Fibroblast of lung (primary cell): ENCODE results near the gene ARL10. TPM values are rescaled to one million over a fixed set of nuclear protein-coding genes. Genes with fewer than 3 reads are reported as not detected.

Experiments
- DNase-seq, 2 donors: peaks; one replicate each; pipeline versions ENCODE4 v3.0.0 to v3.0.0-alpha.2; 2010; ENCODE audit warnings: low read depth in 2 of 2
- H2AFZ ChIP-seq: 2 replicates; pipeline ENCODE4 v1.5.1; 2012; ENCODE audit warnings: low read length, control low read depth, inconsistent platforms
- H3K27ac ChIP-seq: 2 replicates; pipeline ENCODE4 v1.5.1; 2011; ENCODE audit warnings: low read length, control low read depth; ENCODE audit not compliant: insufficient read depth
- H3K27me3 ChIP-seq: 2 replicates; pipeline ENCODE4 v1.5.1; 2011; ENCODE audit warnings: mild to moderate bottlenecking, low read length; ENCODE audit not compliant: control insufficient read depth, insufficient read depth
- H3K36me3 ChIP-seq: 2 replicates; pipeline ENCODE4 v1.5.1; 2011; ENCODE audit warnings: low read length; ENCODE audit not compliant: control insufficient read depth, insufficient read depth
- H3K4me1 ChIP-seq: 2 replicates; pipeline ENCODE4 v1.5.1; 2011; ENCODE audit warnings: low read length; ENCODE audit not compliant: control insufficient read depth, insufficient read depth; ENCODE audit errors: extremely low read depth
- H3K4me2 ChIP-seq: 2 replicates; pipeline ENCODE4 v1.5.1; 2011; ENCODE audit warnings: low read length, control low read depth; ENCODE audit not compliant: insufficient read depth; ENCODE audit errors: extremely low read depth
- H3K4me3 ChIP-seq, 4 experiments: fragments of 200-600 bp in 1 of 4; sonication (generic) in 1 of 4; replicated peaks in 1 of 4; 2 replicates each; pipeline ENCODE4 v1.5.1; 2011 to 2016; ENCODE audit warnings: low read length in 4 of 4, low read depth in 3 of 4, mild to moderate bottlenecking in 3 of 4, control low read depth in 2 of 4, inconsistent platforms in 1 of 4, mixed read lengths in 1 of 4; ENCODE audit not compliant: insufficient read depth in 1 of 4; ENCODE audit errors: control extremely low read depth in 1 of 4
- H3K79me2 ChIP-seq: 2 replicates; pipeline ENCODE4 v1.5.1; 2012; ENCODE audit warnings: mild to moderate bottlenecking, low read length, inconsistent platforms; ENCODE audit not compliant: control insufficient read depth, insufficient read depth
- H3K9ac ChIP-seq: 2 replicates; pipeline ENCODE4 v1.5.1; 2011; ENCODE audit warnings: mild to moderate bottlenecking, low read length, control low read depth; ENCODE audit not compliant: insufficient read depth
- H3K9me3 ChIP-seq: 2 replicates; pipeline ENCODE4 v1.5.1; 2012; ENCODE audit warnings: low read depth, low read length; ENCODE audit not compliant: control insufficient read depth, insufficient read depth
- H4K20me1 ChIP-seq: 2 replicates; pipeline ENCODE4 v1.5.1; 2011; ENCODE audit warnings: low read length; ENCODE audit not compliant: control insufficient read depth, insufficient read depth; ENCODE audit errors: extremely low read depth
- CTCF ChIP-seq, 2 donors: IDR thresholded peaks in 1 of 2; conservative IDR thresholded peaks in 1 of 2; 1 replicate in 1 of 2; 2 replicates in 1 of 2; pipeline ENCODE4 v1.5.1; 2011 to 2012; ENCODE audit warnings: low read length in 2 of 2, control low read depth in 1 of 2, inconsistent platforms in 1 of 2, low read depth in 1 of 2, mild to moderate bottlenecking in 1 of 2
- EZH2 ChIP-seq: IDR thresholded peaks from 2 replicates; pipeline ENCODE4 v1.5.1; 2012; ENCODE audit warnings: low read length, control low read depth, mild to moderate bottlenecking; ENCODE audit errors: missing control alignments
- polyA plus RNA-seq, 2 donors: library from polyadenylated mRNA; depleted of rRNA in 1 of 2; stranded (reverse) in 1 of 2; unstranded in 1 of 2; fragments of >200 nt; gene quantifications; 2 replicates each; pipeline ENCODE4 v1.2.1, GENCODE V29; 2011 to 2012; ENCODE audit warnings: missing spikeins in 1 of 2
- total RNA-seq: library from RNA; depleted of rRNA; stranded (reverse); fragments of >200 nt; gene quantifications from 2 replicates; pipeline ENCODE4 v1.2.1, GENCODE V29; 2014

The ARL10 gene
- total and polyA plus RNA-seq, 2 donors (not counting 1 experiment from before 2014, with no cell fraction given) = 3.0 to 11.1 TPM

GRCh38 chr5:176388003-176388443 is 22.7 kb downstream of the ARL10 start:
- Histone ChIP-seq H3K79me2 (peaks cover 31% of the 10 kb centered on the region), H2AFZ (peak overlapping the region; percentile 39)
- peak in 1 of 2 donors; percentile 18 for DNase-seq

DNA sequence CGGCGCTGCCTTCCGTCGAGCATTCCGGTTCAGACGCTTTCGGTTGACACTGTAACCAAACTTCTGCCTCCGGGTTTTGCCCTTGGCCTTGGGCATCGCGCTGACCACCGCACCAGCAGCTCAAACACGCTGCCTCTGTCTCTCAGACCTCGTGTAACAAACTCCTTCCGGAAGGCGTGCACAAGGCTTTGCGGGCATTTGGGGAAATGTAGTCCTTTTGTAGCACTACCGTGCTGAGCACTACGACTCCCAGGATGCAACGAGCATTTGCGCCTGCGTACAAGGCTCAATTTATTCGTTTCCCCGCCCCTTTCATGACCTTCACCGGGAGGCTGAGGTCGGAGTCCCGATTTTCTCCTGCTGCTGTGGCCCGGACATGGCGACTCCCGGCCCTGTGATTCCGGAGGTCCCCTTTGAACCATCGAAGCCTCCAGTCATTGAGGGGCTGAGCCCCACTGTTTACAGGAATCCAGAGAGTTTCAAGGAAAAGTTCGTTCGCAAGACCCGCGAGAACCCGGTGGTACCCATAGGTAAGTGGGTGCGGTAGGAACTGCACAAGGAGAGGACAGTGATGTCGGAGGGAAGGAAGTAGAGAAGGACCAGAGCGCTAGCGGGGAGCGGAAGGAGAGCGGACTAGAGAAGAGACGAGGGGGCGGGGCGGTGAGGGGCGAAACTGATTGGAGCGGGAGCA is 23.3 kb downstream of the ARL10 start, which contains the start of the genes HIGD2A and NOP16:
TSS of gene HIGD2A (plus strand) at position 308 of the 691 bp plus-strand sequence. CDS start at position 377, 69 bp downstream.
TSS of gene NOP16 (minus strand) at position 155 of the 691 bp plus-strand sequence. CDS start at position 96, 59 bp downstream.
- Histone ChIP-seq H3K9ac (peak within 1 kb of the TSS; percentile 84), H2AFZ (peak within 1 kb of the TSS; percentile 83), H3K27me3 (no peaks in the 10 kb centered on the region), H3K4me2 (peak within 1 kb of the TSS; percentile 86), H3K27ac (peak within 1 kb of the TSS; percentile 95), H4K20me1 (no peaks in the 10 kb centered on the region), H3K4me3 (peak within 1 kb of the TSS; percentile 78 to 92 (median 88)), H3K9me3 (no peaks in the 10 kb centered on the region), H3K36me3 (peaks cover 18% of the 10 kb centered on the region), H3K4me1 (peaks cover 12% of the 10 kb centered on the region), H3K79me2 (peaks cover 31% of the 10 kb centered on the region)
- DNase-seq = peak; percentile 98 to 99
- TF ChIP-seq CTCF (conservative IDR thresholded peaks at IDR 0.05 in 1 of 2, IDR thresholded peaks at IDR 0.05 in 1 of 2; ENCODE audit: low read depth in 1 of 2, low read length in 2 of 2) (no peak), EZH2 (no peak)

More at GRCh38 chr5:176388003-176388443, 22.7 kb downstream of the ARL10 start:
- Histone ChIP-seq H3K9me3 (no peaks in the 10 kb centered on the region), H3K4me2 (peak overlapping the region; percentile 86), H4K20me1 (no peaks in the 10 kb centered on the region), H3K4me1 (peaks cover 12% of the 10 kb centered on the region), H3K9ac (peak overlapping the region; percentile 63), H3K27me3 (no peaks in the 10 kb centered on the region), H3K27ac (peak overlapping the region; percentile 95), H3K4me3 (peak overlapping the region; percentile 78 to 92 (median 88)), H3K36me3 (peaks cover 20% of the 10 kb centered on the region)
- no peak for TF ChIP-seq EZH2
- TF ChIP-seq CTCF (conservative IDR thresholded peaks at IDR 0.05 in 1 of 2, IDR thresholded peaks at IDR 0.05 in 1 of 2; ENCODE audit: low read depth in 1 of 2, low read length in 2 of 2) = no peak
